GM19395 (cell line): ENCODE data around the gene CCBE1.
"Not testable (repeated sequence)": the region's sequence is repeated elsewhere in the genome, so short reads cannot be mapped to it uniquely, and the experiment has no call there.

Experiments
- ATAC-seq: cut with Tn5 transposase; IDR thresholded peaks from one replicate; pipeline ENCODE4 v1.9.1; 2021; ENCODE audit warnings: mild to moderate bottlenecking, moderate library complexity; ENCODE audit not compliant: unreplicated experiment

The CCBE1 gene

GRCh38 chr18:59715966-59716369, 18.7 kb upstream of the CCBE1 start:
- no peak for ATAC-seq

- no peak for ATAC-seq
Observed at GRCh38 chr18:59715445-59715844, 18.2 kb upstream of the CCBE1 start.

- not testable (repeated sequence) for ATAC-seq
Observed at GRCh38 chr18:59714096-59714495, 16.9 kb upstream of the CCBE1 start.

GRCh38 chr18:59712311-59712710, 15.1 kb upstream of the CCBE1 start:
- ATAC-seq: no peak

GRCh38 chr18:59708988-59709387, 11.8 kb upstream of the CCBE1 start:
- ATAC-seq: no peak

DNA sequence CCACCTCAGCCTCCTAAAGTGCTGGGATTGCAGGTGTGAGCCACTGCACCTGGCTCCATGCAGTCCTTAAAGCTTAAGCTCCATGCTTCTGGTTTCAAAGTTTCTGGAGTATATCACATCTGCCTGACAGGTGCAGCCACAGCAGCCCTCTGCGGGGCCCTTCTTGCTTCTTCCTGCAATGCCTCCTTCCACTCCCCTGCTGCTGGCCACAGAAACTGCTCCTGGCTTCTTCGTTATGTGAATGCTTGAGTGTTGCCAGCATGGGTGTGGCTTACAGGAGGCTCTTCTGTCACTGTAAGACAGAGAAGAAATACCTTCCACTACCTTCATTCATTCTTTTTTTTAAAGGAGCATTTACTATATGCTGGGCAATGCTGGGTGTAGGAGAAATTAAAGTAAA, 10.1 kb upstream of the CCBE1 start:
- no peak for ATAC-seq

DNA sequence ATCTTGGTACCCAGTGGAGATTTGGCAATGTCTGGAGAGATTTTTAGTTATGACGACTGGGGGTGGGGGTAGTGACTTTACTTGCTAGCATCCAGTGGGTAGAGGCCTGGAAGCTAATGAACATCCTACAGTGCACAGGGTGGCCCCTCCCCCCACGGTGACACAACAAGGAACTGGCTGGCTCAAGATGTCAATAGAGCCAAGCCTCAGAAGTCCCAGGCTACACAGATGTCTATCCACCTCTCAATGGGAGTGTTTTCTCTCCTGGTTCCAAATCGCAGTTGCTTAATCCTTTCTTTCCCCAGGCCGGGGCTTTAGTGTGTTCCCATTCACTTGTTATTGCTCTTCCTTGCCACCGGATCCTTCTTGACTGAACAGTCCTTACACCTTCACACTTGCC, 9.3 kb upstream of the CCBE1 start:
- ATAC-seq: no peak

DNA sequence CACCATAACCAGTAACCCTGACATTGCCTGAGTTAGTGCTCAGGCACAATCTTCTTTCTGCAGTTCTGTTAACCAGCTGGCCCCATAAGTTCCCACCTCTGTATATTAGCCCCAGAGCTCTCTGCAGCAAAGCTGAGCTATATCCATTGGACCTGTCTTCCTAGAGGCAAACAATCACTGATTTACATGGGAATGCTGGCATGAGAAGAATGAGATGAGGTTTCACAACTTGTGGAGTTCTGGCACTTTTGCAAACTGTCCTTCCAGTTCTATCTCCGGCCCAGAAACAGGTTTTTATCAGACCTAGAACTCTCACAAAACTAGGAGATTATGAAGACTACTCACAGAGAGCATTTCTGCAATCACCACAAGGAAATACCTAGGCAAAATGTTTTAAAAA, 7.9 kb upstream of the CCBE1 start:
- no peak for ATAC-seq

DNA sequence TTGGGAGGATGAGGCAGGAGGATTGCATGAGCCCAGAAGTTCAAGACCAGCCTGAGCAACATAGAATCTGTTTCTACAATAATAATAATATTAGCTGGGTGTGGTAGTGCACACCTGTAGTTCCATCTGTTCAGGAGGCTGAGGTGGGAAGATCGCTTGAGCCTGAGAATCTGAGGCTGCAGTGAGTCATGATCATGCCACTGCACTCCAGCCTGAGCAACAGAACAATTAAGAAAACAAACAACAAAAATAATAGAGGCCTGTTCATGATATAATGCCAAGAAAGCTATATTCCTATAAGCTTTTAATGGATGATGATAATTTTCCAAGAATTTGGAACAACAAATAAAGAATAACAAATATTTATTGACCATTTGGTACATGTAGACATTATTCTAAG, 6.9 kb upstream of the CCBE1 start:
- no peak for ATAC-seq

DNA sequence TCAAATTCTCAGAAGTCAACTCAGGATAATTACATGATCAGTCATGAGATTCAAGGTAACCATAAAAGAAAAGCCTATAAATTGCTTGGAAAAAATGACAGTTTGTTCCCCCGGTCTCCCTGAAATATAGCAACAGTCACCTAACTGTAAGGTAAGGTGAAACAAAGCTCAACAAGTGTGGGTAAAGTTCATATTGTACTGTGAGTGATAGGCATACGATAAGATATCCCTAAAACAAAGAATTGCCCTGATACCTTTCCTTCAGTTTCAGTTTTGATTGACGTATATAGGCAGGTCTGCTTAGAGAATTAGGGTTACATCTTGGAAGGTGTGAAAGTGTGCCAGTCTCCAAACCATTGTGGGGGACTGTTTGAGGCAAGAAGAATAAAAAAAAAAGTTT, 4.0 kb upstream of the CCBE1 start:
- no peak for ATAC-seq

DNA sequence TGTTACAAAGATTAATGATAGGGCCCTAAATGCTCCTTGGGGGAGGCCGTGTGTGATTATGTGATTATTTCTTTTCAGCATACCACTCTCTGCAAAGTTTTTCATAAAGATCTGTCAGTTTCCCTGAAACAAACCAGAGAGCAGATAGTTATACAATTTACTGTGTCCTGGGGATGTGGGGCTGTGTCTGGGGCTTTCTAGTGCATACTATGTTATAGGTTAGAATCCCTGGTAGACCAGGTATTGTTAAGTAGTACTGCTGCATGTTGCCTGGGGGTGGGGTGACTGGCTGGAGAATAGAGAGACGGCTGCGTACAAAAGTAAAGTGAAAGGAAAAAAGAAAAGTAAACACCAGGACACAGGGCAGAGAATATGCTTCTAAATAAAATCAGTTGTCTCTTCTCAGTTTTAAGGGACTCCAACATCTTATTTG, 3.3 kb upstream of the CCBE1 start:
- ATAC-seq: no peak

DNA sequence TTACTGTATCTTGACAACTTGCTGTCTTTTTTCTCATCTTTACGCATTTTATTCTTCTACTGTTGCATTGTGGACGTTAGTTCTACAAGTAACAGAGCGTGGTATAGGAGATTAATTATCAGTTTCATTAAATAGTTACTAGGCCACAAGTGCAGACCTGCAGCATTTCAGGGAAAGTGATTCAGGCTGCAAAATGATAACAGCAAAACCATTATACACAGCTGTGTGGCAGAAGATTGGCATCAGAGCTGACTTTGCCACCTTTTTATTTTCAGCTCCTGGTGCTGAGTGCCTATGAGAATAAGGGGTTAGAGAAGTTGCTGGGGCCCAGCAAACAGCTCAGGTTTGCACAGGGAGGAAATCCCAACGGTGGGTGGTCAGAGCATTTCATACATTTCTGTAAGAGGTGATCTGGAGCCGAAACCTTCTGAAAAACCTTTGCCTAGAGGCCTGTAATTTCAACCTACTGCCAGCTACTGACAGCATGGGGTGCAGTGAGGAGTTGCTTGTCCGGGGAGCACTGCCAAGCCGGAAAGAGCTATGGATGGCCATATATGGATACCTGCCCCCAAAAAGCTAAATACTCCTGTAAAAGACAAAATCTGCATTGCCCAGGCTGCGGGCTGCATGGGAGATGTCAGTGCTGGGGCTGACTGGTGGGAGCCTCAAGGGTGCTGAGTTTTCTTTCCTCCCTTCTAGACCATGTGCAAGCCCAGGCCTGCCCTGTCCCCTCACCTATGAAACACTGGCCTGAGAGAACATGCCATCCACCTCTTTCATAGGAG, 2.7 kb upstream of the CCBE1 start:
- no peak for ATAC-seq

DNA sequence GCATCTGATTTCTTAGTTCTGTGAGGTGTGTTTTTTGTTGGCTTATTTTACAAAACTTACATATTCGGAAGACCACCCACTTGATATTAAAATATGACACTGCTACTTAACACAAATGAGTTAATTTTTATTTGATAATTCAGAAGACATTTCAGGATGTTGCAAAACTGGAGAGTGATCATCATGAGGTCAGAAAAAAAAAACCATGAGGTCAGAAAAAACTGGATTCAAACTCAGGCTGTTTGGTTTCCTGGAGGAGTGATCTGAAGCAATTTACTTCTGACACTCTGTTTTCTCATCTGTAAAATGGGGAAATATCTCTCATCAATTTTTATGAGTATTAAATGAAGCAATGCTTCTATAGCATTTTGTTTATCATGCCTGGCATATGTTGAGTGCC, 1.8 kb upstream of the CCBE1 start:
- no peak for ATAC-seq

DNA sequence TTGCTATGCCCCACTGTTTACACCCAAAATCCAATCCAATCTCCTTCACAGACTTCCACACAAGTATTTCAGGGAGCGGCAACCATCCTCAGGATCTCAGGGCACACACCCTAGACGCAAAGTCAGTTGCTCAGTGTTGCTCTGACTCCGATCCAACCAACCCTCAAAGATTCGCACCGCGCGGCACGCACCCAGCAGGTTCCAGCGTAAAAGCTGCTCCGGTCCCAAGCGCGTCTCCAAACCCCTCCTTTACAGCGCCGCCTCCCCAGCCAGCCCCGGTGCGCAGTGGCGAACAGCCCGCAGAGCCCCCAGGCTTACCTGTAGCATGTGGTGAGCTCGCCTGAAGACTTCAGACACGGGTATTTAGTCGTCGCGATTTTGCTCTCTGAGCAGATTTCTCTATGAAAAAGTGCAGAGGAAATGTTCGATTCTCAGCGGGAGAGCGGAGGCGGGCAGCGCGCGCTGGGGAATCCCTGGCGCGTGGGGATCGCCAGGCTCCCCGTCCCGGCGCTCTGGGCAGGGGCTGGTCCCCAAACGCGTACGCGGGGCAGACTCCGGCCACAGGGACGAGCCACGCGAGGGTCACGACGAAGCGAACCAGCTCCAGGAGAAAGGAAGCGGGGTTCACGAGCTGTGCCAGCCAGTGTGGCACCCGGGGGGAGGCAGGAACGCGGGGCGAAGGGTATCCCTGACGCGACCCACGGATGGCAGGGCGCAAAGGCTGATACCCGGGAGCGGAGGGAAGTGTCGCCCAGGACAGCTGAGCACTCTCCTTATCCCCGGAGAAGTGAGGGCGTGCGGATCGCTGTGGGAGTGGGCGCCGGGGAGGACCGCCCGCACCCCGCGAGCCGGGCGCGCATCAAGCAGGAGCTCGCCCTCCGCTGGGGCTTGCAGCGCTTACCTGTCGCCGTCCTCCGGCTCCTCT, 650 bp downstream of the CCBE1 start:
- ATAC-seq: peak; percentile 39

GRCh38 chr18:59695551-59695950, 1.7 kb downstream of the CCBE1 start:
- ATAC-seq: no peak

DNA sequence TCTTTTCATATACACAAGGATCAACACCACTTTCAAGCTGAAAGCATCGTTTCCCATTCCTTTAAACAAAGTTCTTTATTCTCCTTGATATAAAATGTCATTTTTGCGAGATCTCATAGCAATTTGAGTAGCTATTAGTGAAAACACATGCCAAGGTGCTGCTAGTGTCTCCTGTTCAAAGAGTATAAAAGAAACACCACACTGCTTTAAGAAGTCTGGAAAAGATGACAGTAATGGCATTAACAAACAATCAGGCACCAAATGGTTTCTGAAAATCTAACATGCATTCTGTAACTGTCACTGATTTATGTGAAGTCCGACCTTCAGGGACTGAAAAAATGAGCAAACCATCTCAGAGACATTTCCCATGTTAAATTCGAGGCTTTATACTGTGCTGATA, 2.4 kb downstream of the CCBE1 start:
- ATAC-seq: no peak

- no peak for ATAC-seq
Observed at GRCh38 chr18:59691996-59692395, 5.2 kb downstream of the CCBE1 start.

GRCh38 chr18:59690996-59691395, 6.2 kb downstream of the CCBE1 start:
- no peak for ATAC-seq

- ATAC-seq: no peak
Observed at GRCh38 chr18:59690186-59690982, 6.8 kb downstream of the CCBE1 start.

DNA sequence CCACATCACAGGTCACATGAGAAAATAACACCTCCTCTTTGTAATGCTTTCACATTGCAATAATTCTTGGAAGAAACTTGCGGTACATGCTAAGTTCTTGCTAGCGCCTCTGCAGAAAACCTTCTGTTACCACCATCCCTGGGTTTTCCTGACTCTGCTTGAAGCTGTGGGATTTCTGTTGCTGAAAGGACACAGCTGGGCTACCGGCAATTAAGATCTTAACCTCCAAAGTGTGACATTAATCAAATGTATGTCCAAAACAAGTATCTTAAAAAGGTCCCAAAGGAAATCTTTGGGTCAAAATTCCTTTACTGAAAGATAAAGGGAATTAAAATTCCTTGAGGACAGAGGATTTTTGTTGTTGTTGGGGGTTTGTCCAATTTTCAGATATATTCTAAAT, 7.5 kb downstream of the CCBE1 start:
- ATAC-seq: no peak

GRCh38 chr18:59686260-59686659, 11.0 kb downstream of the CCBE1 start:
- no peak for ATAC-seq
